MM.1S (cell line): Measurements from ENCODE around the gene TARP.

ENCODE experiments used
- DNase-seq: peaks from one replicate; pipeline ENCODE4 v3.0.0-alpha.2; 2015
- H2AFZ ChIP-seq: fragments of 300-600 bp; sonication (generic); 2 replicates; pipeline ENCODE4 v1.6.0; 2016; ENCODE audit warnings: antibody characterized with exemption, low read length
- H3F3A ChIP-seq: fragments of 300-600 bp; sonication (generic); 2 replicates; pipeline ENCODE4 v1.6.1; 2016; ENCODE audit warnings: mild to moderate bottlenecking, antibody characterized with exemption, low read length, moderate library complexity, mixed read lengths; ENCODE audit not compliant: insufficient read depth
- H3K27ac ChIP-seq: fragments of 300-600 bp; sonication (generic); 2 replicates; pipeline ENCODE4 v1.5.1; 2016; ENCODE audit warnings: mild to moderate bottlenecking, low read length
- H3K27me3 ChIP-seq: fragments of 300-600 bp; sonication (generic); replicated peaks from 2 replicates; pipeline ENCODE4 v1.6.0; 2016; ENCODE audit warnings: low read length; ENCODE audit not compliant: insufficient read depth
- H3K36me3 ChIP-seq: fragments of 300-600 bp; sonication (generic); replicated peaks from 2 replicates; pipeline ENCODE4 v1.6.1; 2016; ENCODE audit warnings: mild to moderate bottlenecking, low read length, mixed read lengths; ENCODE audit not compliant: insufficient read depth
- H3K4me1 ChIP-seq: fragments of 300-600 bp; sonication (generic); 2 replicates; pipeline ENCODE4 v1.6.1; 2016; ENCODE audit warnings: low read length, mixed read lengths
- H3K4me2 ChIP-seq: fragments of 300-600 bp; sonication (generic); 2 replicates; pipeline ENCODE4 v1.6.0; 2016; ENCODE audit warnings: low read depth, low read length
- H3K4me3 ChIP-seq: fragments of 300-600 bp; sonication (generic); 2 replicates; pipeline ENCODE4 v1.5.1; 2016; ENCODE audit warnings: low read length, mixed read lengths
- H3K79me2 ChIP-seq: fragments of 300-600 bp; sonication (generic); 2 replicates; pipeline ENCODE4 v1.6.1; 2016; ENCODE audit warnings: mixed run types, low read length, mixed read lengths
- H3K9ac ChIP-seq: fragments of 300-600 bp; sonication (generic); 2 replicates; pipeline ENCODE4 v1.6.1; 2016; ENCODE audit warnings: low read length, mixed read lengths
- H3K9me2 ChIP-seq: fragments of 300-600 bp; sonication (generic); replicated peaks from 2 replicates; pipeline ENCODE4 v1.6.1; 2016; ENCODE audit warnings: mild to moderate bottlenecking, low read length, mixed read lengths; ENCODE audit not compliant: insufficient read depth
- H3K9me3 ChIP-seq: fragments of 300-600 bp; sonication (generic); replicated peaks from 2 replicates; pipeline ENCODE4 v1.6.1; 2016; ENCODE audit warnings: mild to moderate bottlenecking, low read length, mixed read lengths; ENCODE audit not compliant: insufficient read depth
- H4K20me1 ChIP-seq: fragments of 300-600 bp; sonication (generic); 2 replicates; pipeline ENCODE4 v1.6.1; 2016; ENCODE audit warnings: mild to moderate bottlenecking, low read length, moderate library complexity, mixed read lengths; ENCODE audit not compliant: insufficient read depth
- CTCF ChIP-seq: fragments of 300-600 bp; sonication (generic); IDR thresholded peaks from 2 replicates; pipeline ENCODE4 v1.5.1; 2016; ENCODE audit warnings: antibody characterized with exemption, low read length, mixed read lengths
- EZH2 ChIP-seq: fragments of 300-600 bp; sonication (generic); optimal IDR thresholded peaks from 2 replicates; pipeline ENCODE3; 2017; ENCODE audit warnings: low read depth, mild to moderate bottlenecking, antibody characterized with exemption, low read length, mixed read lengths
- EZH2phosphoT487 ChIP-seq: fragments of 300-600 bp; sonication (generic); IDR thresholded peaks from 2 replicates; pipeline ENCODE4 v1.6.1; 2018; ENCODE audit warnings: antibody characterized with exemption, low read length

TARP gene

DNA sequence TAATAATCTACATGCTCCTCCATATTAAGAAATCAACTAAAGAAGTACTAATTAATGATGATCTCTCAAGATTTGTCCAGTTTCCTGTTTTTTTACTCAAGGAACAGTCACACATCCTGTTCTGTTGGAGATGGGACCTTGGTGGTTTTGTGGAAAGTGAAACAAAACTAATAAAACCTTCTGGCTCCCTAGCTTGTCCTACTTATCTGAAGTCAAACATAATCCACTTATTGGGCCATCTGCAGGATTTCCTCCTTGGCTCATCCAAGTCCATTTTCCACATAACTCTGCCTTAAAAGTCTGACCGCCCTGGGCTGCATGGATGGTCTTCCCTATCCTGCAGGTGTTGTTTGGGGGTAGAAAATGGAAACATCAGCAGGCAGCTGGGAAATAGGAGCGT lies 39.4 kb upstream of the TARP start:
- 0 out of 2 replicates have a peak overlapping the region, but pooled peaks have one; percentile 11 for H3K4me2 ChIP-seq
- H3K9me2 ChIP-seq = no peaks in the 10 kb centered on the region
- H3K4me1 ChIP-seq = peaks cover 19% of the 10 kb centered on the region
- no peaks in the 10 kb centered on the region for H4K20me1 ChIP-seq
- H3K27me3 ChIP-seq = no peaks in the 10 kb centered on the region
- no peak overlapping the region for H3K27ac ChIP-seq
- no peaks in the 10 kb centered on the region; the same call in 1 of the 2 replicates for H3F3A ChIP-seq
- DNase-seq = no peak
- no peak overlapping the region for H3K4me3 ChIP-seq
- H3K79me2 ChIP-seq = no peaks in the 10 kb centered on the region
- H3K9me3 ChIP-seq = no peaks in the 10 kb centered on the region
- H3K36me3 ChIP-seq = no peaks in the 10 kb centered on the region
- no peak for TF ChIP-seq EZH2
- no peak for TF ChIP-seq EZH2phosphoT487
- no peak for TF ChIP-seq CTCF
- H3K9ac ChIP-seq = no peak overlapping the region
- no peak overlapping the region for H2AFZ ChIP-seq

GRCh38 chr7:38311329-38311937 lies 38.0 kb upstream of the TARP start:
- H3K27ac ChIP-seq = no peak overlapping the region
- DNase-seq = peak; percentile 19

DNA sequence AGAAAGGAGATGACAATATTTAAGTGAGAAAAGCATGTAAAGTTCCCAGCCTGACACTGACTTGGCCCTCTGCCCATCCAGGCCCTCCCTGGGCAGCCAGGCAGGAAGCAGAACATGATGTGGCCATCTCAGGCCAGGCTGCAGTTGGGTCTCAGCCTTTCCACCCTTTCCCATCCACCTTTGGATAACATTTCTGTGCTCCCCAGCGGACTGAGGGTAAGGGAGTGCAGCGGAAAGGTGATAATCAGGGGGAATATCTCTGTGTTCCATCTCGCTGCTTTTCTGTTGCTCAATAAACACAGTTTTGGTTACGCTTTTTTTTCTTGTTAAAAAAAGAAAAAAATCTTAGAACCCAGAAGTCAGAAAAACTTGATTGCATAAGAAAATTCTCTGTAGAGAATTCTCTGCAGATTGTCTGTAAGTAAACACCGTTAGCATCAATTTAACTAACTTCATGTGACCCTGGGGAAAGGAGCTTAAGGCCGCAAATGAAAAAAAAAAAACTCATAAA lies 37.2 kb upstream of the TARP start:
- H3F3A ChIP-seq = no peaks in the 10 kb centered on the region; the same call in 1 of the 2 replicates
- no peak overlapping the region; the same call in 1 of the 2 replicates for H3K9ac ChIP-seq
- no peaks in the 10 kb centered on the region for H4K20me1 ChIP-seq
- peak overlapping the region; percentile 80; the same call in 1 of the 2 replicates for H3K4me2 ChIP-seq
- H3K27me3 ChIP-seq = no peaks in the 10 kb centered on the region
- peak overlapping the region; percentile 66 for H3K4me3 ChIP-seq
- peak overlapping the region; percentile 84 for H2AFZ ChIP-seq
- H3K4me1 ChIP-seq = peaks cover 26% of the 10 kb centered on the region
- H3K27ac ChIP-seq = no peak overlapping the region
- no peaks in the 10 kb centered on the region for H3K9me3 ChIP-seq
- H3K79me2 ChIP-seq = no peaks in the 10 kb centered on the region
- H3K9me2 ChIP-seq = no peaks in the 10 kb centered on the region
- no peak for TF ChIP-seq EZH2phosphoT487
- no peak for TF ChIP-seq EZH2
- TF ChIP-seq CTCF = no peak
- no peaks in the 10 kb centered on the region for H3K36me3 ChIP-seq
- no peak for DNase-seq

More at GRCh38 chr7:38311329-38311937, 38.0 kb upstream of the TARP start:
- Histone ChIP-seq H3K9me2 (no peaks in the 10 kb centered on the region), H3K9me3 (no peaks in the 10 kb centered on the region), H4K20me1 (no peaks in the 10 kb centered on the region), H2AFZ (peak overlapping the region; percentile 84), H3K4me1 (peaks cover 25% of the 10 kb centered on the region), H3K27me3 (no peaks in the 10 kb centered on the region), H3K4me2 (peak overlapping the region; percentile 80), H3K79me2 (no peaks in the 10 kb centered on the region), H3F3A (no peaks in the 10 kb centered on the region; the same call in 1 of the 2 replicates), H3K36me3 (no peaks in the 10 kb centered on the region), H3K9ac (peak overlapping the region; percentile 32; the same call in 1 of the 2 replicates), H3K4me3 (peak overlapping the region; percentile 66)
- TF ChIP-seq CTCF (no peak), EZH2phosphoT487 (no peak), EZH2 (no peak)
